Vagina (tissue), 2 donors: Measurements from ENCODE around the gene ARF3. TPM values are rescaled to one million over a fixed set of nuclear protein-coding genes. Genes with fewer than 3 reads are reported as not detected.

Source experiments
- DNase-seq, 2 donors: peaks; one replicate each; pipeline ENCODE4 v3.0.0-alpha.2; 2017; ENCODE audit errors: extremely low spot score in 2 of 2
- H3K27ac ChIP-seq: fragments of 200-600 bp; sonication (generic); one replicate; pipeline ENCODE4 v1.5.1; 2019
- H3K27me3 ChIP-seq: fragments of 200-600 bp; sonication (generic); one replicate; pipeline ENCODE4 v1.5.1; 2019
- H3K36me3 ChIP-seq, 2 donors: fragments of 200-600 bp; sonication (generic); one replicate each; pipeline ENCODE4 v1.5.1; 2017 to 2019
- H3K4me1 ChIP-seq: fragments of 200-600 bp; sonication (generic); one replicate; pipeline ENCODE4 v1.5.1; 2019
- H3K4me3 ChIP-seq, 2 donors: fragments of 200-600 bp; sonication (generic); 1 replicate in 1 of 2; 2 replicates in 1 of 2; pipeline ENCODE4 v1.5.1; 2016 to 2019
- H3K9me3 ChIP-seq: fragments of 200-600 bp; sonication (generic); one replicate; pipeline ENCODE4 v1.5.1; 2019
- POLR2A ChIP-seq, 2 donors: fragments of 450-650 bp; IDR thresholded peaks; one replicate each; pipeline ENCODE4 v1.6.1; 2017; ENCODE audit warnings: antibody characterized with exemption in 2 of 2, mild to moderate bottlenecking in 2 of 2, moderate library complexity in 2 of 2
- POLR2AphosphoS5 ChIP-seq, 2 donors: sonication (generic); formaldehyde crosslinking; IDR thresholded peaks; one replicate each; pipeline ENCODE4 v1.9.0; 2017; ENCODE audit warnings: antibody characterized with exemption in 2 of 2, mild to moderate bottlenecking in 2 of 2, low read depth in 1 of 2; ENCODE audit not compliant: insufficient read depth in 1 of 2
- intact Hi-C: fragments of 100-400 bp; cut with DNase I; formaldehyde crosslinking; loops from one replicate; pipeline ENCODE4 v1.15.1; 2023
- total RNA-seq: library from RNA; depleted of rRNA; stranded (reverse); fragments of >200 nt; gene quantifications from one replicate; pipeline ENCODE4 v1.2.3, GENCODE V29; 2016
- TF ChIP-seq, protein P1 (sequence below), 3 experiments: fragments of 450-650 bp in 2 of 3; fragments of 200-600 bp in 1 of 3; sonication (generic) in 1 of 3; IDR thresholded peaks; one replicate each; pipeline ENCODE4 v1.5.1; 2017 to 2019; ENCODE audit warnings: antibody characterized with exemption in 3 of 3, mild to moderate bottlenecking in 2 of 3, moderate library complexity in 2 of 3

ARF3 gene
- total RNA-seq, 1 donor from 2014 or later: 56.2 TPM

DNA sequence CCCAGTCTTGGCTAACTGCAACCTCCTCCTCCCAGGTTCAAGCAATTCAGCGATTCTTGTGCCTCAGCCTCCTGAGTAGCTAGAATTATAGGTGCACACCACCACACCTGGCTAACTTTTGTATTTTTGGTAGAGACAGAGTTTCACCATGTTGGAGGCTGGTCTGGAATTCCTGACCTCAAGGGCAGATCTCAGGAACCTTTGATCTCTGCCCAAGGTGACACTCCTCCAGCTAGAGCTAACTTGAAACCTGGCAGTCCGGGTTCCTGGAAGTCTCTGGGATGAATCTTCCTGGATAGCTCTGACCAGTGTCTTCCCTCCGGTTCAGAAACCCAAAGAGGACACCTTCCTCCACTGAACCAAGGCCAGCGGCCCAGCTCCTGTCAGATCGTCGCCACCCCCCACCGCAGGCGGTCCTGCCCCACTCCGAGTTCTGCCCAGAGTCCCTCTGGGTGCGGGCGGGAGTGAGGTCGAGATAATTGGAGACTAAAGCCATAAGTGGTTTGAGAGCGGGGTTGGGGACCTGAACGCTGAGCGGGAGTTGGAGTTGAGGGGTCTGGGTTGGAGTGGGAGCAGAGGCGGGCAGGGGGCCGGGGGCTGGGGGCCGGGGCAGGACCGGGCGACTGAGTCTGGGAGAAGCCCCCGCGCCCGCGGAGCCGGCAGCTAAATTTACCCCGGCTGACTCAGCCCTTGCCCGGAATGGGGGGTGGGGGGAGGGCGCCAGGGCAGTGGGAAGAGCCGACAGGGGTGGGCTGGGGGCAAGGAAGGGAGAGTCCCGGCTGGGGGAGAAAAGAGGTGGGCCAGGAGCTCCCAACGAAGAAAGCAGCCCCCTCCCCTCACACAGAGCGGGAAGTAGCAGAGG is 37.2 kb upstream of the ARF3 start:
- Histone ChIP-seq H3K4me1 (peaks cover 39% of the 10 kb centered on the region), H3K27me3 (peaks cover 7% of the 10 kb centered on the region), H3K9me3 (no peaks in the 10 kb centered on the region), H3K36me3 (no peaks in the 10 kb centered on the region), H3K4me3 (no peak overlapping the region), H3K27ac (no peak overlapping the region)
- no peak for DNase-seq
- TF ChIP-seq, protein P1, sequence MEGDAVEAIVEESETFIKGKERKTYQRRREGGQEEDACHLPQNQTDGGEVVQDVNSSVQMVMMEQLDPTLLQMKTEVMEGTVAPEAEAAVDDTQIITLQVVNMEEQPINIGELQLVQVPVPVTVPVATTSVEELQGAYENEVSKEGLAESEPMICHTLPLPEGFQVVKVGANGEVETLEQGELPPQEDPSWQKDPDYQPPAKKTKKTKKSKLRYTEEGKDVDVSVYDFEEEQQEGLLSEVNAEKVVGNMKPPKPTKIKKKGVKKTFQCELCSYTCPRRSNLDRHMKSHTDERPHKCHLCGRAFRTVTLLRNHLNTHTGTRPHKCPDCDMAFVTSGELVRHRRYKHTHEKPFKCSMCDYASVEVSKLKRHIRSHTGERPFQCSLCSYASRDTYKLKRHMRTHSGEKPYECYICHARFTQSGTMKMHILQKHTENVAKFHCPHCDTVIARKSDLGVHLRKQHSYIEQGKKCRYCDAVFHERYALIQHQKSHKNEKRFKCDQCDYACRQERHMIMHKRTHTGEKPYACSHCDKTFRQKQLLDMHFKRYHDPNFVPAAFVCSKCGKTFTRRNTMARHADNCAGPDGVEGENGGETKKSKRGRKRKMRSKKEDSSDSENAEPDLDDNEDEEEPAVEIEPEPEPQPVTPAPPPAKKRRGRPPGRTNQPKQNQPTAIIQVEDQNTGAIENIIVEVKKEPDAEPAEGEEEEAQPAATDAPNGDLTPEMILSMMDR (IDR thresholded peaks at IDR 0.05): no peak
- TF ChIP-seq POLR2A (IDR thresholded peaks at IDR 0.05) (no peak), POLR2AphosphoS5 (IDR thresholded peaks at IDR 0.05; ENCODE audit: insufficient read depth in 1 of 2, low read depth in 1 of 2) (no peak)
- intact Hi-C loops: no loop called here

DNA sequence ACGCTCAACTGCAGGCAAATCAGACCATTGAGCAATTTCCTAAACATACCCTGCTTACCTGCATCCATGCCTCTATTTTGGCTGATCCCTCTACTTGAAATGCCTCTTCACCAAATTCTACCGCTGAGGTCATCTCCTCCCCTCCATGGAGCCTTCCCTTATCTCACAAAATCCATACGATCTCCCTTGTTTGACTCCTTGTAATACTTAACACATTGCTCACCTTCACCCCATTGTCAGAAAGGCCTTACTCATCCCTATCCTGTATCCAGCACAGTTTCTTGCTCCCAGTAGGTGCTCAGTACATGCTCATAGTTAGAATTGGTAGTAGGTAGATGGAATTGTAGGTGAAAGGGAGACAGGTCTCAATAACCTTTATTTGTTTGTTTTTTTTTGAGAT is 36.5 kb upstream of the ARF3 start:
- intact Hi-C loops: no loop called here
- no peaks in the 10 kb centered on the region for H3K9me3 ChIP-seq
- H3K36me3 ChIP-seq: no peaks in the 10 kb centered on the region
- peaks cover 33% of the 10 kb centered on the region for H3K4me1 ChIP-seq
- no peak for DNase-seq
- TF ChIP-seq POLR2AphosphoS5 (IDR thresholded peaks at IDR 0.05; ENCODE audit: insufficient read depth in 1 of 2, low read depth in 1 of 2): no peak
- TF ChIP-seq POLR2A (IDR thresholded peaks at IDR 0.05): no peak
- TF ChIP-seq, protein P1 (IDR thresholded peaks at IDR 0.05): no peak
- peaks cover 7% of the 10 kb centered on the region for H3K27me3 ChIP-seq
- H3K27ac ChIP-seq: no peak overlapping the region
- H3K4me3 ChIP-seq: no peak overlapping the region

DNA sequence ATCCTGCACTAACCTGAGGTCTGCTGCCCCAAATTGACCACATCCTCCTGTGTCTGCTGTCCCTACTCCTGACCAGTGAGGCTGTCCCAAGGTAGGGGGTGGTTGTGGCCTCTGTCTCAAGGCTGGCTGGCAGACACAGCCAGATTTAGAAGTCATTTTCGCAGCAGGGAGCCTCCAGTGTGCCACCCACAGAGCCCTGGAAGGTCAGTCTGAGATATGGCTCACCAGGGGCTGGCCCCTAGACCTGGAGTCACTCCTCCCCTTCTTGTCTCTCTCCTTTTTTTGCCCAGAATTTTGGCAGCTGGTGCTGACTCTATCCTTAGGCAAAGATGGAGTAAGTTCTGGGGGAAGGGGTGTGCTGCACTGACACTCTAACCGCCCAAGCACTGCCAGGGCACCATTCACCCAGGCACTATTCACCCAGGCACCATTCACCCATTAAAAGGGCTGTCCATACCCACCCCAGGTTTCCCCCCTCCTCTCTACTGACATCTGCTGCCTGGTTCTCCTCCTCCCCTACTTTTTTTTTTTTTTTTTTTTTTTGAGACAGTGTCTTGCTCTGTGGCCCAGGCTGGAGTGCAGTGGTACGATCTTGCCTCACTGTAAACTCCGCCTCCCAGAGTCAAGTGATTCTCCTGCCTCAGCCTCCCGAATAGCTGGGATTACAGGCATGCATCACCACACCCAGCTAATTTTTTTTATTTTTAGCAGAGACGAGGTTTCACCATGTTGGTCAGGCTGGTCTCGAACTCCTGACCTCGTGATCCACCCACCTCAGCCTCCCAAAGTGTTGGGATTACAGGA is 34.2 kb upstream of the ARF3 start:
- Histone ChIP-seq H3K4me1 (peaks cover 12% of the 10 kb centered on the region), H3K4me3 (no peak overlapping the region), H3K27ac (no peak overlapping the region), H3K9me3 (no peaks in the 10 kb centered on the region), H3K27me3 (peaks cover 7% of the 10 kb centered on the region), H3K36me3 (no peaks in the 10 kb centered on the region)
- DNase-seq: no peak
- TF ChIP-seq POLR2AphosphoS5 (IDR thresholded peaks at IDR 0.05; ENCODE audit: insufficient read depth in 1 of 2, low read depth in 1 of 2) (no peak), POLR2A (IDR thresholded peaks at IDR 0.05) (no peak)
- TF ChIP-seq, protein P1 (IDR thresholded peaks at IDR 0.05): no peak
- intact Hi-C loops: no loop called here

DNA sequence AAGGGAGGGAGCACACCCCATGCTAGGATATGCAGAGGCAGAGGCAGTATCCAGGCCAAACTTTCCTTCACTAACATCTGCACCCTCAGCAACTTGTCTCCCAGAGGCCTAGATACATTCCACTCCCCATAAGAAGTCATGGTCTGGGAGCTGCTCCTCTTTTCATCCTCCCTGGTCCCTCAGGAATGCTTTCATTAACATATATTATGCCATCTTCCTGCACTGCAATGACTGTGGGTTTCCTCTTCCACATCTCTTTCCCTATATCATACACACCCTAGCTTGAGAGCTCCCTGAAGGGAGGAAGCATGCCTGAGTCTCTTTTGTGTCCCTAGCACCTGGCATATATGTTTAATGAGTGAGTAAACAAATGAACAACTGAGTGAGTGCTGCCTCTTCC is 33.3 kb upstream of the ARF3 start:
- Histone ChIP-seq H3K27ac (no peak overlapping the region), H3K4me3 (no peak overlapping the region), H3K9me3 (no peaks in the 10 kb centered on the region), H3K4me1 (peaks cover 10% of the 10 kb centered on the region), H3K27me3 (peaks cover 7% of the 10 kb centered on the region), H3K36me3 (no peaks in the 10 kb centered on the region)
- intact Hi-C loops: no loop called here
- no peak for TF ChIP-seq POLR2A (IDR thresholded peaks at IDR 0.05)
- TF ChIP-seq, protein P1 (IDR thresholded peaks at IDR 0.05): no peak
- no peak for TF ChIP-seq POLR2AphosphoS5 (IDR thresholded peaks at IDR 0.05; ENCODE audit: insufficient read depth in 1 of 2, low read depth in 1 of 2)
- DNase-seq: no peak
